ENCODE measurements around the gene SLC6A6. TPM values are rescaled to one million over a fixed set of nuclear protein-coding genes. Genes with fewer than 3 reads are reported as not detected.

The SLC6A6 gene
- polyA plus RNA-seq, 1 of the 3 experiments (the other 2 are of a cell fraction): 19.1 TPM

- TF ChIP-seq, protein P1, sequence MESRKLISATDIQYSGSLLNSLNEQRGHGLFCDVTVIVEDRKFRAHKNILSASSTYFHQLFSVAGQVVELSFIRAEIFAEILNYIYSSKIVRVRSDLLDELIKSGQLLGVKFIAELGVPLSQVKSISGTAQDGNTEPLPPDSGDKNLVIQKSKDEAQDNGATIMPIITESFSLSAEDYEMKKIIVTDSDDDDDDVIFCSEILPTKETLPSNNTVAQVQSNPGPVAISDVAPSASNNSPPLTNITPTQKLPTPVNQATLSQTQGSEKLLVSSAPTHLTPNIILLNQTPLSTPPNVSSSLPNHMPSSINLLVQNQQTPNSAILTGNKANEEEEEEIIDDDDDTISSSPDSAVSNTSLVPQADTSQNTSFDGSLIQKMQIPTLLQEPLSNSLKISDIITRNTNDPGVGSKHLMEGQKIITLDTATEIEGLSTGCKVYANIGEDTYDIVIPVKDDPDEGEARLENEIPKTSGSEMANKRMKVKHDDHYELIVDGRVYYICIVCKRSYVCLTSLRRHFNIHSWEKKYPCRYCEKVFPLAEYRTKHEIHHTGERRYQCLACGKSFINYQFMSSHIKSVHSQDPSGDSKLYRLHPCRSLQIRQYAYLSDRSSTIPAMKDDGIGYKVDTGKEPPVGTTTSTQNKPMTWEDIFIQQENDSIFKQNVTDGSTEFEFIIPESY (IDR thresholded peaks at IDR 0.05; ENCODE audit: borderline replicate concordance, low read depth): no peak
- Histone ChIP-seq H4K20me1 (ENCODE audit: insufficient read depth) (no peaks in the 10 kb centered on the region), H3K27me3 (ENCODE audit: insufficient read depth) (no peaks in the 10 kb centered on the region), H3K9ac (no peak overlapping the region), H3F3A (replicated peaks; ENCODE audit: insufficient read depth) (peaks cover 10% of the 10 kb centered on the region), H3K9me2 (no peaks in the 10 kb centered on the region), H3K9me3 (no peaks in the 10 kb centered on the region), H3K27ac (ENCODE audit: low read depth in 2 of 2, low read length in 1 of 2) (no peak overlapping the region), H3K36me3 (replicated peaks in 1 of 2; ENCODE audit: control insufficient read depth in 1 of 2, insufficient read depth in 2 of 2, low read length in 1 of 2) (peaks cover 17% of the 10 kb centered on the region in 2 experiments), H3K4me1 (ENCODE audit: control insufficient read depth in 1 of 2, insufficient read depth in 2 of 2, low read depth in 1 of 2, low read length in 1 of 2) (peaks cover 4 to 23% of the 10 kb centered on the region in 2 experiments; a peak in 3 of 4 replicates), H3K4me2 (no peak overlapping the region), H3K4me3 (ENCODE audit: low read depth in 2 of 2, low read length in 1 of 2) (no peak overlapping the region), H3K79me2 (ENCODE audit: insufficient read depth) (no peaks in the 10 kb centered on the region), H2AFZ (ENCODE audit: low read depth) (no peak overlapping the region)
- ChIA-PET CTCF (interaction anchor here (0.6 to 4.4 kb wide), 41 partner anchors 10 to 385 kb away, joined by 3 to 105 read pairs (median 5); no protein-coding TSS in a partner anchor), POLR2A (interaction anchor here (0.5 kb wide), 1 partner anchor 1398 kb away, joined by 4 read pairs; no protein-coding TSS in a partner anchor)
- DNase-seq: no peak
- 86% methylated on average over 13 of the region's 13 CpGs for WGBS (ENCODE audit: low lambda C conversion rate)
Observed at GRCh38 chr3:14468621-14468981, 66.2 kb downstream of the SLC6A6 start.

DNA sequence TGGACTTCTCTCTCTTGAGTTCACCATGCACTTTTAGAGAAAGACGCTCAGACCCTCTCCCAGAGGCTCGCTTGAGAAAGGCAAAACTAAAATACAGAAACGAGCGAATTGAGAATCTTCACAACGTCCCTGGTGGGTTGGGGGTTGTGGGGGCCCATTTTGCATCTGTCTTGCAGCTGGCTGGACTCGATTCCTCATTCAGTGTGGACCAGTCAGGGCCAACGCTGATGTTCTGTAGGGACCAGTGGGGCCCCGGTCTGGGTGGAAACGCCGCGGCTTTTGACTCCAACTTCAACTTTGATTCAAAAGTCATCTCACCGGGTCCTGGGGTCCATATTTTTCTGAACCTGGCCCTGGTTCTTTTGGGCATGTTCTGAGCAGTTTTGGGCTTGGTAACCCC is 68.1 kb downstream of the SLC6A6 start:
- Histone ChIP-seq H3K4me2 (no peak overlapping the region), H3K9me3 (no peaks in the 10 kb centered on the region), H3K9ac (no peak overlapping the region), H3K27ac (ENCODE audit: low read depth in 2 of 2, low read length in 1 of 2) (no peak overlapping the region; a peak in 1 of 4 replicates), H3K9me2 (no peaks in the 10 kb centered on the region), H3K79me2 (ENCODE audit: insufficient read depth) (no peaks in the 10 kb centered on the region), H3K4me1 (ENCODE audit: control insufficient read depth in 1 of 2, insufficient read depth in 2 of 2, low read depth in 1 of 2, low read length in 1 of 2) (peaks cover 4 to 23% of the 10 kb centered on the region in 2 experiments; a peak in 3 of 4 replicates), H3K27me3 (ENCODE audit: insufficient read depth) (no peaks in the 10 kb centered on the region), H3F3A (replicated peaks; ENCODE audit: insufficient read depth) (peaks cover 10% of the 10 kb centered on the region), H3K4me3 (ENCODE audit: low read depth in 2 of 2, low read length in 1 of 2) (no peak overlapping the region), H3K36me3 (replicated peaks in 1 of 2; ENCODE audit: control insufficient read depth in 1 of 2, insufficient read depth in 2 of 2, low read length in 1 of 2) (peaks cover 5 to 14% of the 10 kb centered on the region in 2 experiments), H2AFZ (ENCODE audit: low read depth) (no peak overlapping the region), H4K20me1 (ENCODE audit: insufficient read depth) (no peaks in the 10 kb centered on the region)
- DNase-seq: no peak
- 95% methylated on average over 11 of the region's 12 CpGs for WGBS (ENCODE audit: low lambda C conversion rate)
- CTCF ChIA-PET: interaction anchor here (1.2 to 2.3 kb wide), 3 partner anchors 193 to 267 kb away, joined by 3 to 10 read pairs (median 6); no protein-coding TSS in a partner anchor
- POLR2A ChIA-PET: no interaction called here
- TF ChIP-seq, protein P1 (IDR thresholded peaks at IDR 0.05; ENCODE audit: borderline replicate concordance, low read depth): no peak
- TF ChIP-seq RCOR1 (IDR thresholded peaks at IDR 0.05; ENCODE audit: low read length) (no peak), POLR2AphosphoS5 (IDR thresholded peaks at IDR 0.05; ENCODE audit: low read depth, low read length) (no peak), SMC3 (IDR thresholded peaks at IDR 0.05; ENCODE audit: low read depth, low read length) (no peak), CHD2 (IDR thresholded peaks at IDR 0.05; ENCODE audit: low read length, partially characterized antibody) (no peak), TCF12 (IDR thresholded peaks at IDR 0.05) (no peak), EZH2phosphoT487 (IDR thresholded peaks at IDR 0.05; ENCODE audit: borderline replicate concordance, low read depth) (no peak), SIN3A (IDR thresholded peaks at IDR 0.05; ENCODE audit: borderline replicate concordance, low read depth, low read length) (no peak), YY1 (IDR thresholded peaks at IDR 0.05; ENCODE audit: low read depth) (no peak), ELF1 (IDR thresholded peaks at IDR 0.05) (no peak)
- TF ChIP-seq, protein P2, sequence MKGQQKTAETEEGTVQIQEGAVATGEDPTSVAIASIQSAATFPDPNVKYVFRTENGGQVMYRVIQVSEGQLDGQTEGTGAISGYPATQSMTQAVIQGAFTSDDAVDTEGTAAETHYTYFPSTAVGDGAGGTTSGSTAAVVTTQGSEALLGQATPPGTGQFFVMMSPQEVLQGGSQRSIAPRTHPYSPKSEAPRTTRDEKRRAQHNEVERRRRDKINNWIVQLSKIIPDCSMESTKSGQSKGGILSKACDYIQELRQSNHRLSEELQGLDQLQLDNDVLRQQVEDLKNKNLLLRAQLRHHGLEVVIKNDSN (IDR thresholded peaks at IDR 0.05; ENCODE audit: borderline replicate concordance, low read depth): no peak

Measured in SK-N-SH (cell line).